ENCODE results near the gene CILP. TPM values are rescaled to one million over a fixed set of nuclear protein-coding genes. Genes with fewer than 3 reads are reported as not detected.

The CILP gene
- total RNA-seq, 1 donor from 2014 or later, result 0.40 TPM

GRCh38 chr15:65226221-65226620 lies 14.9 kb upstream of the CILP start:
- no peak for DNase-seq (ENCODE audit: low read depth)

- no peak for DNase-seq (ENCODE audit: low read depth)
Measured at GRCh38 chr15:65223996-65224395, 12.7 kb upstream of the CILP start.

GRCh38 chr15:65222891-65223290 lies 11.6 kb upstream of the CILP start:
- DNase-seq (ENCODE audit: low read depth), result no peak

GRCh38 chr15:65221697-65222096 lies 10.4 kb upstream of the CILP start:
- DNase-seq (ENCODE audit: low read depth), result no peak

GRCh38 chr15:65219137-65219536 lies 7.9 kb upstream of the CILP start:
- no peak for DNase-seq (ENCODE audit: low read depth)

GRCh38 chr15:65217526-65218482 lies 6.5 kb upstream of the CILP start:
- no peak for DNase-seq (ENCODE audit: low read depth)

GRCh38 chr15:65215496-65215895 lies 4.2 kb upstream of the CILP start:
- DNase-seq (ENCODE audit: low read depth), result no peak

GRCh38 chr15:65214010-65214409 lies 2.7 kb upstream of the CILP start:
- no peak for DNase-seq (ENCODE audit: low read depth)

- DNase-seq (ENCODE audit: low read depth), result no peak
Measured at GRCh38 chr15:65213241-65213640, 2.0 kb upstream of the CILP start.

- no peak for DNase-seq (ENCODE audit: low read depth)
Measured at GRCh38 chr15:65212097-65212496, 824 bp upstream of the CILP start.

GRCh38 chr15:65211482-65211982 lies 259 bp upstream of the CILP start:
- peak; percentile 38 for DNase-seq (ENCODE audit: low read depth)

- DNase-seq (ENCODE audit: low read depth), result peak; percentile 33
Measured at GRCh38 chr15:65209701-65210643, 1.3 kb downstream of the CILP start.

- DNase-seq (ENCODE audit: low read depth), result no peak
Measured at GRCh38 chr15:65208647-65209046, 2.6 kb downstream of the CILP start.

GRCh38 chr15:65207280-65207840 lies 3.9 kb downstream of the CILP start:
- no peak for DNase-seq (ENCODE audit: low read depth)

- DNase-seq (ENCODE audit: low read depth), result no peak
Measured at GRCh38 chr15:65206750-65207149, 4.5 kb downstream of the CILP start.

- DNase-seq (ENCODE audit: low read depth), result no peak
Measured at GRCh38 chr15:65204931-65205660, 6.2 kb downstream of the CILP start.

GRCh38 chr15:65204236-65204930 lies 6.9 kb downstream of the CILP start:
- no peak for DNase-seq (ENCODE audit: low read depth)

- DNase-seq (ENCODE audit: low read depth), result no peak
Measured at GRCh38 chr15:65201918-65202317, 9.4 kb downstream of the CILP start.

GRCh38 chr15:65198571-65198970 lies 12.7 kb downstream of the CILP start:
- no peak for DNase-seq (ENCODE audit: low read depth)

- DNase-seq (ENCODE audit: low read depth), result no peak
Measured at GRCh38 chr15:65197337-65197645, 14.0 kb downstream of the CILP start.
